Kidney epithelial cell (primary cell): ENCODE results near the gene RFC2. TPM values are rescaled to one million over a fixed set of nuclear protein-coding genes. Genes with fewer than 3 reads are reported as not detected.
"Not testable (repeated sequence)": the region's sequence is repeated elsewhere in the genome, so short reads cannot be mapped to it uniquely, and the experiment has no call there.

Source experiments
- DNase-seq: peaks from one replicate; pipeline ENCODE4 v3.0.0-alpha.2; 2010; ENCODE audit warnings: low read depth
- H3K27me3 ChIP-seq: 2 replicates; pipeline ENCODE4 v1.6.0; 2011; ENCODE audit warnings: low read length; ENCODE audit not compliant: control insufficient read depth, insufficient read depth
- H3K36me3 ChIP-seq: 2 replicates; pipeline ENCODE4 v1.5.1; 2011; ENCODE audit warnings: low read length; ENCODE audit not compliant: control insufficient read depth, insufficient read depth
- H3K4me3 ChIP-seq: 2 replicates; pipeline ENCODE4 v1.5.1; 2011; ENCODE audit warnings: low read depth, mild to moderate bottlenecking, control low read depth, low read length
- total RNA-seq: library from RNA; depleted of rRNA; stranded (reverse); fragments of >200 nt; gene quantifications from 2 replicates; pipeline ENCODE4 v1.2.3, GENCODE V29; 2015
- TF ChIP-seq, protein P1 (sequence below): IDR thresholded peaks from 2 replicates; pipeline ENCODE4 v1.5.1; 2011; ENCODE audit warnings: mild to moderate bottlenecking, moderate library complexity, low read length, control low read depth, inconsistent platforms; ENCODE audit not compliant: insufficient read depth, poor library complexity, severe bottlenecking

RFC2 gene
- total RNA-seq, 1 donor from 2014 or later, result 15.7 TPM

DNA sequence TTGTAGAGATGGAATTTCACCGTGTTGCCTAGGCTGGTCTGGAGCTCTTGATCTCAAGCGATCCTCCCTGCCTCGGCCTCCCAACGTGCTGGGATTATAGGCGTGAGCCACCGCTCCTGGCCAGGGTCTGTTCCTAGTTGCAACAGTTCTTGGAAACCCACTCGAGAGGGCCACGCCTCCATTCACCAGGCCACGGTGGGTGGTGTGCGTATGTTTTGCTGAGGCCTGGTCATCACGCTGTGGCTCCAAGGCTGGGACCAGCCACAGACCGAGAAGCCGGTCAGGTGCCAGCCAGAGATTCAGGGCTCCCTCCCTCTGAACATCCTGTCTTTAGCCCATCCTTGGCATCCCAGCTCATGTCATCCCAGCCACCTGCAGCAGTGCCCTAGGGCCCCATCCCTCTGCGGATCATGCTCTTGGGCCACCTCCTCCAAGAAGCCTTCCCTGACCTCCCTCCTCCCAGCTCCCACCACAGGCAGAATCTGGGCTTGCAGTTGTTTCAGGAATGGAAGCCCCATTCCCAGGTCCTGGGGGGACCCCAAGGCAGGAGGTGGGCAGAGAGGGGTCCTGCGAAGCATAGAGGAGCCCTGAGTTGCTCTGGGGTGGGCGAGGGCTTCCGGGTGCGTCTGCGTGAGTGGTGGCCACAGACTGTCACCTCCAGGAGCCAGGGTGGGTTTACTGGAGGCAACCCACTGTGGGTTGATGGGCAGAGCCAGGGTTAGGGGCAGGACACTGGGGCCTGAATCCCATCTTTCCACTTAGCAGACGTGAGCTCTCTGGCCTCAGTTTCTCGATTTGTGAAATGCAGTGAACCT lies 39.2 kb downstream of the RFC2 start:
- no peaks in the 10 kb centered on the region for H3K27me3 ChIP-seq
- DNase-seq, result no peak
- H3K4me3 ChIP-seq, result no peak overlapping the region
- H3K36me3 ChIP-seq, result no peaks in the 10 kb centered on the region
- TF ChIP-seq, protein P1, sequence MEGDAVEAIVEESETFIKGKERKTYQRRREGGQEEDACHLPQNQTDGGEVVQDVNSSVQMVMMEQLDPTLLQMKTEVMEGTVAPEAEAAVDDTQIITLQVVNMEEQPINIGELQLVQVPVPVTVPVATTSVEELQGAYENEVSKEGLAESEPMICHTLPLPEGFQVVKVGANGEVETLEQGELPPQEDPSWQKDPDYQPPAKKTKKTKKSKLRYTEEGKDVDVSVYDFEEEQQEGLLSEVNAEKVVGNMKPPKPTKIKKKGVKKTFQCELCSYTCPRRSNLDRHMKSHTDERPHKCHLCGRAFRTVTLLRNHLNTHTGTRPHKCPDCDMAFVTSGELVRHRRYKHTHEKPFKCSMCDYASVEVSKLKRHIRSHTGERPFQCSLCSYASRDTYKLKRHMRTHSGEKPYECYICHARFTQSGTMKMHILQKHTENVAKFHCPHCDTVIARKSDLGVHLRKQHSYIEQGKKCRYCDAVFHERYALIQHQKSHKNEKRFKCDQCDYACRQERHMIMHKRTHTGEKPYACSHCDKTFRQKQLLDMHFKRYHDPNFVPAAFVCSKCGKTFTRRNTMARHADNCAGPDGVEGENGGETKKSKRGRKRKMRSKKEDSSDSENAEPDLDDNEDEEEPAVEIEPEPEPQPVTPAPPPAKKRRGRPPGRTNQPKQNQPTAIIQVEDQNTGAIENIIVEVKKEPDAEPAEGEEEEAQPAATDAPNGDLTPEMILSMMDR, result no peak

DNA sequence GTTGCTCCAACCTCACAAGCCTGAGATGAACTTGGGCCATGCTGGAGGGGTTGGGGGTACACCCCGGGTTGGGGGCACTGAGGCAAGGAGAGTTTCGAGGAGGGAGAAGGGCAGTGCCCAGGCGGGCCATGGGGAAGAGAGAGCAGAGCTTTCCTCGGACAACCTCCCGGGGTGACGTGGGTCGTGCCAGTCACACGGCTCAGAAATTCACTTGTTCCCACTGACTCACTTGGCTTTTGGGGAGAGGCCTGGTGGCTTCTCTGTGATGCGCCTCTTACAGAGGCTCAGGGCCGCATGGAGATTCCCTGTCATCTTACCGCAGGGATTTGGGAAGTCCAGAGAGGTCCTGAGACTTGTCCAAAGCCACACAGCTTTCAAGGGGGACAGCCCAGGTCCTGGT lies 41.5 kb downstream of the RFC2 start:
- Histone ChIP-seq H3K36me3 (no peaks in the 10 kb centered on the region), H3K4me3 (no peak overlapping the region), H3K27me3 (no peaks in the 10 kb centered on the region)
- TF ChIP-seq, protein P1, result no peak
- DNase-seq, result no peak

DNA sequence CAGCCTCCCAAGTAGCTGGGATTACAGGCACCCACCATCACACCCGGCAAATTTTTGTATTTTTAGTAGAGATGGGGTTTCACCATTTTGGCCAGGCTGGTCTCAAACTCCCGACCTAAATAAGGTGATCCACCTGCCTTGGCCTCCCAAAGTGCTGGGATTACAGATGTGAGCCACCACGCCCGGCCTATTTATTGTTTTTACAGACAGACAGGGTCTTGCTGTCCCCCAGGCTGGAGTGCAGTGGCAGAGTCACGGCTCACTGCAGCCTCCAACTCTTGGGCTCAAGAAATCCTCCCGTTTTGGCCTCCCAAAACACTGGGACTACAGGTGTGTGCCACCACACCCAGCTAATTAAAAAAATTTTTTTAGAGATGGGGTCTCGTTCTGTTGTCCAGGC lies 46.0 kb downstream of the RFC2 start:
- not testable (repeated sequence) for H3K36me3 ChIP-seq, H3K4me3 ChIP-seq, H3K27me3 ChIP-seq, DNase-seq

DNA sequence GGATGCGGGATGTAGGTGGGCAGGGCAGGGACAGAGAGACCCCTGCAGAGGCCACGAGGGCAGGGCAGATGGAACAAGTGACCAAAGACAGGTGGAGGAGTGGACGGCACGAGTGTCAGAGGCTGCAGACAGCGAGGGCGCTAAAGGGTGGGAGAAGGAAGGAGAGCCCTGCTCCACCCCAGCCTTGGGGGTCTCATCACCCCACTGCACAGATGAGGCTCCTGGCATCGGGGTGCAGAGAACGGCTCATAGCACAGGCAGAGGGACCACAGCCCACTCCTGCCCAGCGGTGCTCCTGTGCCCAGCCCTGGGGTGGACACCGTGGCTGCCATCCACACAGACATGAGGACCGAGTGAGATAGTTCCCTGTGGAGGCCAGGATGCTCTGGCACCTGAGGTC lies 46.6 kb downstream of the RFC2 start:
- Histone ChIP-seq H3K27me3 (no peaks in the 10 kb centered on the region), H3K4me3 (no peak overlapping the region), H3K36me3 (no peaks in the 10 kb centered on the region)
- no peak for DNase-seq
- TF ChIP-seq, protein P1, result no peak

DNA sequence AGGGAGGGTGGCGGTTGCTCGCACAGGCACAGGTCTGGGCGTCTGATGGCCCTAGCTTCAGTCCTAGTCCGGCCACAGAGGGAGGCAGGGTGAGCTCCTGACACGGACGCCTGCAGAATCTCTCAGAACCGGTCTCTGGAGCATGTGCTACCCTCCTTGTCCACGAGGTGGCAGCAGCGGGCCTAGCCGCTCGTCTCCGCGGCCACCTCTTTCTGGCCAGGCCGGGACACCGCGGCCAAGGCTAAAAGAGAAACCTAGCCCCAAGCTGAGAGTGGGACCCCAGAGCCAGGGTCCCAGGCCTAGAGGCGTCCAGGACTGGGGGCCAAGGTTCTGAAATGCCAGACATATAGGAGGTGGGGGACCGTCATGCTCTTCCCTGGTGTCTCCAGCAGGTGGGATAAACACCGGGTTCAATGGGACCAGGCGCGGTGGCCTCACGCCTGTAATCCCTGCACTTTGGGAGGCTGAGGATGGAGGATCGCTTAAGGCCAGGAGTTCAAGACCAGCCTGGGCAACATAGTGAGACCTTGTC lies 47.5 kb downstream of the RFC2 start:
- H3K4me3 ChIP-seq, result no peak overlapping the region
- no peak for DNase-seq
- no peaks in the 10 kb centered on the region for H3K36me3 ChIP-seq
- H3K27me3 ChIP-seq, result no peaks in the 10 kb centered on the region
- TF ChIP-seq, protein P1, result peak; percentile 93

DNA sequence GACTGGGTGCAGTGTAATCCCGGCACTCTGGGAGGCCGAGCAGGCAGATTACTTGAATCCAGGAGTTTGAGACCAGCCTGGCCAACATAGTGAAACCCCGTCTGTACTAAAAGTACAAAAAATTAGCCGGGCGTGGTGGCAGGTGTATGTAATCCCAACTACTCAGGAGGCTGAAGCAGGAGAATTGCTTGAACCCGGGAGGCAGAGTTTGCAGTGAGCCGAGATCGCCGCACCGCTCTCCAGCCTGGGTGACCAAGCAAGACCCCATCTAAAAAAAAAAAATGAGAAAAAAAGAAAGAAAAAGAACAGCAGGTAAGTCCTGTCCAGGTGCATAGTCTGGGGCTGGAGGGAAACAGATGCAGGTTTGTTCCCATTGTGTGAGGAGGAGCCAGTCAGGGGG lies 48.1 kb downstream of the RFC2 start:
- DNase-seq, H3K36me3 ChIP-seq, H3K4me3 ChIP-seq, H3K27me3 ChIP-seq: not testable (repeated sequence)

DNA sequence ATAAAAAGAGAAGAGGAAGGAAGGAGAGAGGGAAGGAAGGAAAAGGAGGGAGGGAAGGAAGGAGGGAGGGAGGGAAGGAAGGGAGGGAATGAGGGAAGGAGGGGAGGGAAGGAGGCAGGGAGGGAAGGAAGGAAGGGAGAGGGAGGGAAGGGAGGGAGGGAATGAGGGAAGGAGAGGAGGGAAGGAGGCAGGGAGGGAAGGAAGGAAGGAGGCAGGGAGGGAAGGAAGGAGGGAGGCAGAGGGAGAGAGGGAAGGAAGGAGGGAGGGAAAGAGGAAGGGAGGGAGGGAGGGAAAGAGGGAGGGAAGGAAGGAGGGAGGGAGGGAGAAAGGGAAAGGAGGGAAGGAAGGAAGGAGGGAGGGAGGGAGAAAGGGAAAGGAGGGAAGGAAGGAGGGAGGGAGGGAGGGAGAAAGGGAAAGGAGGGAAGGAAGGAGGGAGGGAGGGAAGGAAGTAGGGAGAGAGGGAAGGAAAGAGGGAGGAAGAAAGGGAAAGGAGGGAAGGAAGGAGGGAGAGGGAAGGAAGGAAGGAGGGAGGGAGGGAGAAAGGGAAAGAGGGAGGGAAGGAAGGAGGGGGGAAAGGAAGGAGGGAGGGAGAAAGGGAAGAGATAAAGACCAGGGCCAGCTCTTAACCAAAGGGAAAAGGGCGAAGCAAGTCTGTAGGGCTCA lies 50.1 kb downstream of the RFC2 start:
- H3K4me3 ChIP-seq, result no peak overlapping the region
- TF ChIP-seq, protein P1, result no peak

More for the DNA sequence above, 50.1 kb downstream of the RFC2 start:
- Histone ChIP-seq H3K36me3 (no peaks in the 10 kb centered on the region), H3K27me3 (no peaks in the 10 kb centered on the region)
- no peak for DNase-seq
